NCI-H2107 (cell line): ENCODE results near the gene AFF3.

Experiments
- DNase-seq: peaks from one replicate; lab custom pipeline; 2025; lab: John Stamatoyannopoulos, UW

Gene AFF3

DNA sequence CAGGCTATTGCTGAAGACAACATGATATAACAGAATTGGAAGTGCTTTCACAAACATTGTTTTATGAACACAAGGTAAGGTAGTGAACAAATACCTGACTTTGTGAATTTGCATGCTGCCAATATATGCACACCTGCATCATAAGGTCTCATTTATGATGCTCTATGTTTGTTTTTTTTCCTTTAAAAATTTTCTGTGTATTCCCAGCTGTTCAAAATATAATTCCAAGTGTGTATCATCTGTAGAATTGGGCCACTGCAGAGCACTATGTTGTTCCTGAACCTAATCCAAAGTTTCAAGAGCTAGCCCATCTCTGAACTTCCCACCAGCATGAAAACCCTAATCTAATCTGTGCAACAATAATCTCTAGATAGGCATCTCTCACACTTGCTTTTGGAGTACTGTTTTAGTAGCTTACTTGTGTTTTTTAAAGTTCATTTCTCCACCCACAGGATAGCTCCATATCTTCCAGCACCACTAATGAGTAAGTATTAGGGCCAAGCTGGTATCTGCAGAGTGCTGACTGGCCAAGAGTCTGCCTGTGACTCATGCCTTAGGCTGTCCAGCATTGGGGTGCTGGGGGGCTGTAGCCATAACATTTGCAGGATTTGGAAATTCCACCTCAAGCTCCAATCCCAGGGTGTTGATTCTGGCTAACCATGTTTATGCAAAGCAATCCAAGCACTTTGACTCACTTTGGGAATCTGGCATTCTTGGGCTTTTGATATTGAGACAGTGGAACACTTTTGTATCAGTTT lies 444.4 kb downstream of the AFF3 start:
- DNase-seq, result no peak

DNA sequence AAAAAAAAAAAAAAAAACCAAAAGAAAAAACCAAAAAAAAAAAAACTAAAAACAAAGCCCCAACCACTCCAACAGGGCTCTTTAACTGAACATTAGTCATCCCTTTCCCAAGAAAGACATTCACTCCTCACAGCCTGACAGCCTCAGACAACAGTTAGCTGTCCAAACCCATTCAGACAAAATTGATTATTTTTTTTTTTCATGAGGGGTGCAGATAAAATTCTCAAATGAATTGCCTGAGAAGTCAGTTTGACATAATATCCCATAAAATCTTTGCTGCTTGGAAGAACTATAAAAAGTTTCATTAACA lies 446.5 kb downstream of the AFF3 start:
- no peak for DNase-seq

- DNase-seq, result no peak
Measured at GRCh38 chr2:99695130-99695943, 447.1 kb downstream of the AFF3 start.

- DNase-seq, result no peak
Measured at GRCh38 chr2:99694331-99694730, 448.1 kb downstream of the AFF3 start.

- no peak for DNase-seq
Measured at GRCh38 chr2:99692785-99693184, 449.6 kb downstream of the AFF3 start.

GRCh38 chr2:99691926-99692325 lies 450.5 kb downstream of the AFF3 start:
- no peak for DNase-seq

GRCh38 chr2:99689145-99689742 lies 453.1 kb downstream of the AFF3 start:
- DNase-seq, result peak; percentile 28

DNA sequence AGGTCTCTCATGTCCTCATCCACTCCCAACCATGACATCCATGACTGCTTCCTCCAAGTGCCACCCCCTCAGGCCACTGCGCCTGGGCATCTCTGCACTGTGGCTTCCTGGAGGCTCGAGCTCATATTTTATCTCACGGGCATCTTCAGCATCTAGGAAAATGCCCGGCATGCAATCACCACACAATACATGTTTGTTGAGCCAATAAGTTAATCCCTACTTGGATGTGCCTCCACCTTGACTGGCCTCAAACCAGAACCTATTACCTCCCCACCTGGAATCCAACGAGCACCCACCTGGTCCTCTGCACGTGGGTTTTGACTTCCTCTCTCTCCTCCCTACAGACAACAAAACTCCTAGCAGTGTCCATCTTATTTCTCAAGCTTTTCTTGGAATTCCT lies 453.7 kb downstream of the AFF3 start:
- no peak for DNase-seq

DNA sequence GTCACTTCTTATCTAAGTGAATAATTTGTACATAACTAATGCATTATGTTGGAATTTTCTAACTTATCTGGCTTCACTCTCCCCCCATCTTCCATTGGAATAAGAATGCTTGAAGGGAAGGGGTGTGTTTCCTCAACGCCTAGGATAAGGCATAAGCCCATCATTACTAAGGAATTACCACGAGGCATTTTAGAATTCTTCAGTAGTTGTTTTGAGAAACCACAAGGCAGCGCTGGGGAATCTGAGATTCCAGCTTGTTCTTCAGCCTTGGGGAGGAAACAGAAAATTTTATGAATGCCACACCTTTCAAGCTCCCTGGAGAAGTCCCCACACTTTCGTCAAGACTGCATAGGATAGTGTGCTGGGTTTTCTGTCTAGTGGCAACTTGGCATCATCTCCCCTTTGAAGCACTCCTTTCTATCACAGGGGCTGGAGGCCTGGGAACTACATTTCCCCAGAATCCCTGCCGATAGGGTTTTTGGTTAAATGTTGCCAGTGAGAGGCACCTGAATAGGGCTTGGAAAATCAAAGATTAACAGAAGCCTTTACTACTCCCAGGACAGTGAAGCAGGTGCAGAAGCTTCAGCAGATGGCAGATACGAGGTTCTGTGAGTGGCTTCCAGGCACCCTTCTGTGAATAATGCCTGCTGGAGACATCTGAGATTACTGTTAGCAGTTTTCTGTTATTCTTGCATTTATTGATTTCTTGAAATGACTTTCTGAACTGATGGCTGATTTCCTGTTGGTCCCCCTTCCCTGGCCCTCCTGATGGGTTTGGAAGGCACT lies 459.9 kb downstream of the AFF3 start:
- DNase-seq, result no peak

- no peak for DNase-seq
Measured at GRCh38 chr2:99680946-99681345, 461.4 kb downstream of the AFF3 start.

DNA sequence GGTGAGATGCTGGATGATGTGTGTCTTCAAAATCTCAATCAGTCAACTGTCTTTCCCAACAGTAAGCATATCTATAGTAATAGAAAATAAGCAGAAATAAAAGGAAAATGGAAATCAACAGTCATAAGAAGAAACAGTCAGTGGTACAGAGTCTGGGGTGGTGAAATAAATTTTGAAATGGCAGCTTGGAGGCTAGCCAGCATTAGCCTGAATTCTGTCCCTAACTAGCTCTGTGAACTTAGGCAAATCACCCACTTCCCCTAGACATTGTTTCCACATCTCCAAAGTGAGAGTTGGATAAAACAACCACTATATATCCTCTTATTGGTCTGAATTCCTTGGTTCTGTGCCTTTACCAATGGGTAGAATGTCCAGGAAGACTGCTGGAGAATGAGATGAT lies 462.9 kb downstream of the AFF3 start:
- DNase-seq, result no peak

- DNase-seq, result no peak
Measured at GRCh38 chr2:99678625-99679024, 463.8 kb downstream of the AFF3 start.

- DNase-seq, result no peak
Measured at GRCh38 chr2:99677814-99678213, 464.6 kb downstream of the AFF3 start.

DNA sequence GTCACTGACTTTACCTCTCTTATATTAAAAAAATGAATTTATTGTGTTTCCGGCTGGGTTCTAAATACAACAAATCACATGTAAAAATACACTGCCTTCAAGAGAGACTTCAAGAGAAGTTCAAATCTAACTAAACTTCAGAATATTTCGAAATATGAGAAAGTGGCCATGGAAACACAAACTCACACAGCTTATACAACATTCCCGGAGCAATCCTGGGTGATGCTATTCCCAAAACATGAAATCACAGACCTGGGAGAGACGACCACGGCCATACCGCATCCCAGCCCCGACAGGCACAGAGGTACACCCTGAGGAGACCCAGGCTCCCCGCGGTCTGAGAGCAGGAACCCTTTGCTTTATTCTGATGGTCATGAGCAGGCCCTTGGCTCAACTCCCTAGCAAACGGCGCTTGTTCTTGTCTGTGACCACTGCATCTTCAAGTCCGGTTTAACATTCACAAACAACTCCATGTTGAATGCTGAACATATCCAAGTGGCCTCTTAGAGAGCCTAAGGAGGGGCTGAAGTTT lies 467.2 kb downstream of the AFF3 start:
- no peak for DNase-seq

DNA sequence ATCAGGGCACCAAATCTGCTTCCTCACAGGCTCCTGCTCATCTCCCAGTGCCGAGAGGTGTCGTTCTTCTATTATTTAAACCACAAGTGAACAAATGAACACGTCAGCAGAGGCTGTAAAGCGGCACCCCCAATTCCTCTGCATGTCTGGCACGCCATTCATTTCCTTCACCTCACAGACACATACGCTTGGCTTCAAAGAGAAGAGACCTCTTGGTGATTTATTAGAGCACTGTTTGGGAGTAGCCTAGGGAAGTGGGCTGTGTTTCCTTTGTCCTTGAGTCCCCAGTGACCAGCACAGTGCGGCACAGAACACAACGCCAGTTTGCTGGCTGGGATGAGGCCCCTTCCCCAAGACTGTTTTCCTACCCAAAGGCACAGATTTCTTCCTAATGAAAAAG lies 468.3 kb downstream of the AFF3 start:
- DNase-seq, result no peak

- no peak for DNase-seq
Measured at GRCh38 chr2:99672766-99673350, 469.5 kb downstream of the AFF3 start.

- no peak for DNase-seq
Measured at GRCh38 chr2:99670768-99671734, 471.3 kb downstream of the AFF3 start.

GRCh38 chr2:99666256-99666655 lies 476.1 kb downstream of the AFF3 start:
- DNase-seq, result no peak

DNA sequence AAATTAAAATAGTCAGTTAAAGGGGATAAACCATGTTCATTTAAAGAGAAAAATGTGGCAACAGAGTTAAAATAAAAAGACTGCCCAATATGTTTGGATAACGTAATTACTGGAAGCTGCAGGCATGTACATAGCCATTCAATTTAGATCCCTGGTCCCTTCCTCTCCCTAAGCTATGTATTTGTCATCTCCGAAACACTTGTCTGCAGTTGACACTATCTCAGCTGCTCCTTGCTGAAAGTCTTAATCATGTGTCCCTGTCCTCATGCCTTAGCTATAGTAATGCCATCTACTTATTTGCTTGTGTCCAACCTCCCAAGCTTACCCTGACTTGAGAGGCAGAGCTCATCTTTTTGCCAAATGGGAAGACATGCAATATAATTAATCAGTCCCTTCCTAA lies 478.7 kb downstream of the AFF3 start:
- no peak for DNase-seq

DNA sequence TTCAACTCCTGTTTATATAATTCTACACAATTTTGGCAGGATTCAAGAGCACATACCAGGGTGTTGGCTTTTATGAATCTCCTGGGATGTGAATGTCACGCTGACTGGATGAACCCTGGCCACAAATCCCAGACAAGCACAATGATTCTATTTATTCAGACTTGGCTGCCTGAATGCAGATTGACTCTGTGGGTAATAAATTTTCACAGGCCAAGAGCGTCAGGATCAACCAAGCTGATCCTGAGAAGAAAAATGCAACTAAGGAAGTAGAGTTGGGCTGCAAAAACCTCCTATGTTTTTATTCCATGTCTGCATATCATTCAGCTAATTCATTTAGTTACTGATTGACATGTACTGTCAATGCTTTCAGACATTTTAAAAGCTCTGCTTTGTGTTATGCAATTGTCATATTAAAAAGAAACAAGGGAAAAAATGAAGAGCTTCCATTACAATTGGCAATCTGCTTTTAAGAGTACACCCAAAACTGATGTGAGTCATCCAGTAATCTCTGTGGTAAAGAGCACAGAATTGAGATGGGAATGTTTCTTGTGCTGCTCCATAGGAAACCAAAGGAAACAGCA lies 479.5 kb downstream of the AFF3 start:
- no peak for DNase-seq
